GM12865 (cell line): ENCODE measurements around the gene PALM2AKAP2.
A peak's percentile ranks its signal among the peaks of the same experiment; 100 is the strongest.

ENCODE experiments used
- DNase-seq: peaks from one replicate; pipeline ENCODE4 v3.0.0; 2010; ENCODE audit warnings: low read depth
- H3K4me3 ChIP-seq: 2 replicates; pipeline ENCODE4 v1.5.1; 2011; ENCODE audit warnings: mild to moderate bottlenecking, low read depth, low read length, control low read depth
- TF ChIP-seq, protein P1 (sequence below): IDR thresholded peaks from 2 replicates; pipeline ENCODE4 v1.5.1; 2011; ENCODE audit warnings: low read length, control low read depth, low read depth, inconsistent platforms; ENCODE audit not compliant: insufficient read depth; ENCODE audit errors: missing control alignments

PALM2AKAP2 gene

DNA sequence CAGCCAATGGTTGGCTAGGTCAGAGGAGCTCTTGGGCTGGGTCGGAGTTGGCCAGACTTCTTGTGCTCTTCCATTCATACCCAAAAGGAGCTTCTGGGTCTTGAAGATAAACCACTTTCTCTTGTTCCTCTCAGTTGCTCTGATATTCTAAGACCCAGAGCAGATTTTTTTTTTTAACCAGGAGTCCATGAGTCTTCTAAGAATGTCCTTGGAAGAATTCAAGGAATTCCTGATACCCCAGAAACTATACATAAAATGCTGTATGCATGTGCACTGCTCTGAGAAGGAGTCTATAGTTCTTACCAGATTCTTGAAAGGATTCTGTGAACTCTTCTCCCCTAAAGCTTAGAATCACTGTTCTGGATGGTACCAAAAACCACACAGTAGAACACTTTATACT is 9.9 kb upstream of the PALM2AKAP2 start:
- TF ChIP-seq, protein P1, sequence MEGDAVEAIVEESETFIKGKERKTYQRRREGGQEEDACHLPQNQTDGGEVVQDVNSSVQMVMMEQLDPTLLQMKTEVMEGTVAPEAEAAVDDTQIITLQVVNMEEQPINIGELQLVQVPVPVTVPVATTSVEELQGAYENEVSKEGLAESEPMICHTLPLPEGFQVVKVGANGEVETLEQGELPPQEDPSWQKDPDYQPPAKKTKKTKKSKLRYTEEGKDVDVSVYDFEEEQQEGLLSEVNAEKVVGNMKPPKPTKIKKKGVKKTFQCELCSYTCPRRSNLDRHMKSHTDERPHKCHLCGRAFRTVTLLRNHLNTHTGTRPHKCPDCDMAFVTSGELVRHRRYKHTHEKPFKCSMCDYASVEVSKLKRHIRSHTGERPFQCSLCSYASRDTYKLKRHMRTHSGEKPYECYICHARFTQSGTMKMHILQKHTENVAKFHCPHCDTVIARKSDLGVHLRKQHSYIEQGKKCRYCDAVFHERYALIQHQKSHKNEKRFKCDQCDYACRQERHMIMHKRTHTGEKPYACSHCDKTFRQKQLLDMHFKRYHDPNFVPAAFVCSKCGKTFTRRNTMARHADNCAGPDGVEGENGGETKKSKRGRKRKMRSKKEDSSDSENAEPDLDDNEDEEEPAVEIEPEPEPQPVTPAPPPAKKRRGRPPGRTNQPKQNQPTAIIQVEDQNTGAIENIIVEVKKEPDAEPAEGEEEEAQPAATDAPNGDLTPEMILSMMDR, result no peak
- no peak for DNase-seq
- H3K4me3 ChIP-seq, result no peak overlapping the region

DNA sequence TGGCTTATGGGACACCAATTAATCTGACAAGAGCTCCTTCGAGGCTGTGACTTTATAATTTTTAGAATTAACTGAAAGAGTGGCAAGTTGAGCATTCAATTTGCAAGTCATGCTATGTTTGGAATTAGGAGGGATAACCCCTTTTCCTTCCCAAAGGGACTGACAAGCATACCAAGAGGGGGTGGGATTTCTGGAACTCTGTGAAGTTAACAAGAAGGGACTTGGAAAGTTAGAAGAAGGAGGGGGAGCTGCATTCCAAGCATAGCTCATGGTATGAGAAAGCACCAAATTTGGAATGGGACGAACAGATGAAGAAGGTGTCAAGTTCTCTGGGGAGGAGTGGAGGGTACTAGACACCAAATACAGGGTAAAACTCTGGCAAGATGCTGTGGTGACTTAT is 8.9 kb upstream of the PALM2AKAP2 start:
- no peak overlapping the region for H3K4me3 ChIP-seq
- no peak for DNase-seq
- TF ChIP-seq, protein P1, result no peak

DNA sequence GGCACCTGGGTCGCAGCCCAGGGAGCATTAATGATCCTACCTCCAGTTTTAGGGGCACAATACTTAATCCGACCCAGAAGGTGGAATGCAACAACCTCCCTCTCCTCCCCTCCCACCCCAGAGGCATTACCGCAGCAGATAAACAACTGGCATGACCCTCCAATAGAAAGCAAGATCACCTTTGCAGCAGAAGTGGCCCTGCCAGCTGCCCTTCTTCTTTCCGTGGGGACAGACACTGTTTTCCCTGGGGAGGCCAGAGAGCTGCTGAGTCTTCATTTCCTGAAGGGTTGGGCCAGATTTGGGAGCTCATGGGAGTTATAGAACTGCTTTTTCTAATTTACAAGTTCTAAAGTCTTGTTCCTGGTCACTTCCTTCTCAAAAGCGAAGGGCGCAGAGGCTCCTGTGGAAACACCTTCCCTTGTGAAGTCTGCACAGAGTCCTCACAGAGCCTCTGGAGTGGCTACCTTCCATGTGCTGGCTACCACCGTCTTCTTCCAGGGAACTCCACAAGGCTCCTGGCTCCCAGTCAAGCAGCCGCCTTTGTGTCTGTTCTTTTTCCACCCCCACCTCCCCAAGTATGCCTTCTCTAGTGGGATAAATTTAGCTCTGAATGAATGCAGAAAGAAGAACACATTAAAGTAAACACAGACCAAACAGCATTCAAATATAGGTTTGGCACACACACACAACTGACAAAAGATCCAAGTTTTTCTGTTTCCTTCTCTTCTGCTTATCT is 8.0 kb upstream of the PALM2AKAP2 start:
- no peak for DNase-seq
- TF ChIP-seq, protein P1, result no peak
- no peak overlapping the region for H3K4me3 ChIP-seq

DNA sequence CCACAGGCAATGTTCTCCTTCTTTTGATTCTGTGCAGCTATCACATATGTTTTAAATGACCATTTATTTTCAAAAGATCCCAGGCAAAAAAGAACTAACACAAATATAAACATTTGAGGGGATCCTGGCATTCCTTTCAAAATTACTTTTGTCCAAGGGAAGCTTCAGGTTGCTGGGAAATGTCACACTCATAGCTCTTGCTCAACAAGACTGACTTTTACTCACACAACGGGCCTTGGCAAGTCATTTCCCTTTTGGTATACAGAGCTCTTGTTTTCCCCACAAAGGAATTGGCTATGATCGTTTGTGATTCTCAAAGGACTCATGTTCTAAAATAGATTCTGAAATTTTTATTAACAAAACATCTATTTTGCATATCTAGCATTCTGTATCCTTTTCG is 4.5 kb upstream of the PALM2AKAP2 start:
- DNase-seq, result no peak
- TF ChIP-seq, protein P1, result no peak
- H3K4me3 ChIP-seq, result no peak overlapping the region

DNA sequence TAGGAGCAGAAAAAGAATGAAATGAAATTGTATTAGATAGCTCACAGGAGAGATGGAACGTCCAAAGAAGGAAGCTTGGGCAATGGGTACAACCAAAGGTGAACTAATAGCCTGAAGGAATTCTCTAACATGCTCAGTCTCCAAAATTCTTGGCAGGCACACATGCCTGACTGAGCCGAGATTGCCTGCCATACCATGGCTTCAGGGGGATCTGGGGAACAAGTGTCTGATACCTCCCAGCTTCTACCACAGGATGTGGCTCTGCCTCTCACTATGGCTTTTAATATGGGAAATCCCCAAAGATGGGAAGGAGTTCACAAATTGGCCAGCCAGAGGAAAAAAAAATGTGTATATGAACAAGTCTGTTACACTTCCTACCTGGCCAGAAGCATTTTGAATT is 3.6 kb upstream of the PALM2AKAP2 start:
- TF ChIP-seq, protein P1, result no peak
- DNase-seq, result peak; percentile 14
- no peak overlapping the region for H3K4me3 ChIP-seq

DNA sequence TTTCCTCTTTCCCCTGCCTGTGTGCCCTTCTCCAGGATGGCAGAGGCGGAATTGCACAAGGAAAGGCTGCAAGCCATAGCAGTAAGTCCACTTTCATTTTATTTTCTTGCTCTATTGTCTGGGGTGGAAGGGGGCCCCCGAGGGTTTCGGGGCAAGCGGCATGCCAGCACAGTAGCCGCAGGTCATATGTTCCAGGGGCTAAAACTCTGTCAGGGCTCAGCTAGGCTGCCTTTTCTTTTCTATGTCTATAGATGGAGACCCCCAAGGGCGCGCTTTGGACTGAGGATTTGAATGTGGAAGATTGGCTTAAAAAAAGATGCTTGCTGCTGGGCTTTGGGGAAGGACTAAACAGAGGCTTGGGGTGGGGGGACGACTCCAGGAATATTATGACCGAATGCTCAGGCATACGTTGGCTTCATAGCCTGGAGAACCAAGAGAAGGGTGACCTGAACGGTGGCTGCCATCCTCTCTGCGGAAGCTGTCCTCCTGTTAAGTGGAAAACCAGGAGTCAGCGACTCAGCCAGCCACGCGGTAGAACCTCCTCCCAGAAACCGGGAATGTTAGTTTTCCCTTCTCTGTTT is 545 bp downstream of the PALM2AKAP2 start:
- no peak overlapping the region for H3K4me3 ChIP-seq
- no peak for DNase-seq
- TF ChIP-seq, protein P1, result no peak
